Activated T-helper 1 cell treated with Interleukin-2 at 50 U/mL for 16 hours (primary cell): ENCODE results near the gene C11orf98.
A peak's percentile ranks its signal among the peaks of the same experiment; 100 is the strongest.
"Not testable (repeated sequence)": the region's sequence is repeated elsewhere in the genome, so short reads cannot be mapped to it uniquely, and the experiment has no call there.

Experiments
- DNase-seq: peaks from one replicate; pipeline ENCODE4 v3.0.0-alpha.2; 2020; ENCODE audit warnings: low read depth

Gene C11orf98

DNA sequence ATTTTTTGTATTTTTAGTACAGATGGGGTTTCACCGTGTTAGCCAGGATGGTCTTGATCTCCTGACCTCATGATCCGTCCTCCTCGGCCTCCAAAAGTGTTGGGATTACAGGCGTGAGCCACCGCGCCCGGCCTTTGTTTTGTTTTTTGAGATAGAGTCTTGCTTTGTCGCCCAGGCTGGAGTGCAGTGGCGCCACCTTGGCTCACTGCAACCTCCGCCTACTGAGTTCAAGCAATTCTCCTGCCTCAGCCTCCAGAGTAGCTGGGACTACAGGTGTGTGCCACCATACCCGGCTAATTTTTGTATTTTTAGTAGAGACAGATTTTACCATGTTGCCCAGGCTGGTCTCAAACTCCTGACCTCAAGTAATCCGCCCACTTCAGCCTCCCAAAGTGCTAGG is 14.7 kb downstream of the C11orf98 start:
- DNase-seq: not testable (repeated sequence)

DNA sequence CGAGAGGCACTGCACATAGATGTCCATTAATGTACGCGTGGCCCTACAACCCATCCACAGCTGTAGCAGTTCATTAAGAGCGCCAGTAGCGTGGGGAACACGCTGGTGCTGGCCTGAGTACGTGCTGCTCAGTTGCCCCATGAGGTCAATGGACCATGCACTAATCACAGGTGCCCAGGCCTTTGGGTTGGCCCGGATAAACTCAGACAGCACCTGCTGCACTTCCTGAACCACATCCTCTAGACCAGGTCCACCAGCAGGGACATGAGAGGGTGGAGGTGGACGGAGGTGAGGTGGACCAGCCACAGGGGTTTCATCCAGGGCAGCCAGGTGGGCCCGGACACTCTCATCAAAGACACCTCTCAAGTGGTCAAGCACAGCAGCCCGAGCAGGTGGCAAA is 15.5 kb downstream of the C11orf98 start:
- DNase-seq: no peak

DNA sequence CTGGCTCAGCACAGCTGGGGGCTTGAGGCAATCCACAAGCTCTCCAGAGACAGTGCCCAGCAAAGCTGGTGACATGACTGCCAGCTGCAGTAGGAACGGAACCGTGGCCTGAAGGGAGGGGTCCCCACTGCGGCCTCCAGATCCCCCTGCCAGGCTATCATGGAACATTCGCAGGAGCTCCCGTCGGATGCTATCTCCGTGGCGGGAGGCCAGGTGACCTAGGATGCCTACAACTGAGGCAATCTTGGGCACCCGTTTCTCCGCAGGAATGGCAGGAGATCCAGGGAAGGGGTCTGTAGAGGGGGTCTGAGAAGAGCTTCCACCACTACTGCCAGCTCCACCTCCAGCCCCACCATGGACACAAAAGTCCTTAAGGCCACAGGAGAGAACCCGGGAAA is 16.0 kb downstream of the C11orf98 start:
- no peak for DNase-seq

DNA sequence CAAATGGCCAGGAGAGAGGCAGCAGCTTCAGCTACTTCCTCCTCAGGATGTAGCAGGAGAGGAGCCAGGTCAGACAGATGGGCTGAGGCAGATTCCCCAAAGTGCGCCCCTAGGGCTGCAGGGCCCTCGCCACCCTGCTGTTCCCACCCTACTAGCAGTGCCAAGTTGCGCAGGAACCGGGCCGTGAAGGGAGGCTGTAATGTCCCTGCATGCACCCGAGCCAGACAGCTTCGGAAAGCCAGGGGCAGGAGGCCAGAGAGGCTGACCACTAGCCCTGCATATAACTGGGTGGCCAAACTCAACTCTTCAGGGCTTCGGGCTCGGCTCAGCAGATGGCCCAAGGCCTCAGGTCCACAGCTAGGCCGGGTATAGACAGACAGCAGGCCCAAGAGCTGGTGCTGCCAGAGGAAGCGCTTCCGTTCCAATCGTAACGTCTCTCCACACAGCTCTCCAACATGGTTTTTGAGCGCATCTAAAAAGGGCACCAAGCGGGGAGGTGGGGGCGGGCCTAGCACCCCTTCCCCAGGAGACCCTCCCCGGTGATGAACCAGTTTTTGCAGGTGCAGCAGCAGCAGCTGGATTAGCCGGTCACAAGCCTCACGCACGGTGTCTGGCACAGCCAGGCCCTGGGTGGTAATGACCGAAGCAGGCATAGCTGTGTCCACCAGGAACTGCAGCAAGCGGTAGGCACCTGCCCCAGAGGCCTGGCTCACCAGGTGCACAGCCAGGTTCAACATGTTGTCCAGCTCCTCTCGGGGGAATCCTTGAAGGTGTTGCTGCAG is 16.6 kb downstream of the C11orf98 start:
- no peak for DNase-seq

DNA sequence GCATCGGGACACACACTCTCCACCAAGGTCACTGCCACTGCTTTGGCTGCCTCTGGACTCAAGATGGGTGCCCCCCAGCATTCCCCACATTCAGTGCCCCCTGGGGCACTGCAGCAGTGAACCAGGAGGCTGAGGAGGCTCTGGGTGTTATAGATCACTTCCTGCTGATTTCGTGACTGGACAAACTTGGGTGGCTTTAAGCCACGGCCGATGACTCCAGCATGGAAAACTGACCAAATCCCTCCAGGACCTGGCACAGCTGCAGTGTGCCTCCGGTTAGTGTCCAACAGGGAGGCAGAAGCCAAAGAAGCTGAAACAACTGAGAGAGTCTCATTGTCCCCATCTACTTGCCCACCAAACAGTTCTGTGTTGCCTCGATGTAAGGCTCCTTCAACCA is 17.4 kb downstream of the C11orf98 start:
- no peak for DNase-seq

DNA sequence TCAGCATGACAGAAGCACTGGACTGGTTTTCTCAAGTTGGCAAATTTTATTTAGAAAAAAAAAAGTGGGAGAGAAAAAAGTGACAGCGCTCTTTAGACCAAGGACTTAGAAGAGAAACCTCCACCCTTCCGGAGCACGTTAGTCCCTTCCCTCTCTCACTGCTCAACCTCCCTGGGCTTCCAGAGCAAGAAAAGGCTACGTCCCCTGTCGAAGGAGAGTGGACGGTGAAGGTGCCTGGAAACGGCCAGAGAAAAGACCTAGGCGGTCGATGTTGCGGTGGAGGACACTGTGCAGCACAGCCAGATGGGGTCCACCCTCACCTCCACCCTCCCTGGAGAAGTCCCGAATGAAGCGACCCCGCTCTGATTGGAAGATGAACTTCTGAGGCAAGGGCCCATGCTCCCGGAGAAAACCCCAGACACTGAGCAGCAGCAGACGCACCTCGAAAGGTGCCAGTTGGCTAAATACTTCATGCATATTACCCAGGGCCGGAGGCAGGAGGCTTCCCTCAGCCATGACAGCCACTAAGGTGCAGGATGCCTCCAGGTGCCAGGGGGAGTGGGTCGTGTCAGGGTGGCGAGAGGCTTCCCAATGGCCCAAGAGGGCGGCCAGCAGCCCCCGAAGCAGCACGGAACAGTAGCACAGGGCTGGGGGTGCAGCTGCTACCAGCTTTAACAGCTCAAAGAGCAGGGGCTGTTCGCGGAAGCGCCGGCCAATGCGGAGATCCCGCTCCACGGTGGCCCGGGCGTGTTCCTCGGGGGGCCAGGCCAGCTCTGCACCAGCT is 18.0 kb downstream of the C11orf98 start:
- DNase-seq: no peak

DNA sequence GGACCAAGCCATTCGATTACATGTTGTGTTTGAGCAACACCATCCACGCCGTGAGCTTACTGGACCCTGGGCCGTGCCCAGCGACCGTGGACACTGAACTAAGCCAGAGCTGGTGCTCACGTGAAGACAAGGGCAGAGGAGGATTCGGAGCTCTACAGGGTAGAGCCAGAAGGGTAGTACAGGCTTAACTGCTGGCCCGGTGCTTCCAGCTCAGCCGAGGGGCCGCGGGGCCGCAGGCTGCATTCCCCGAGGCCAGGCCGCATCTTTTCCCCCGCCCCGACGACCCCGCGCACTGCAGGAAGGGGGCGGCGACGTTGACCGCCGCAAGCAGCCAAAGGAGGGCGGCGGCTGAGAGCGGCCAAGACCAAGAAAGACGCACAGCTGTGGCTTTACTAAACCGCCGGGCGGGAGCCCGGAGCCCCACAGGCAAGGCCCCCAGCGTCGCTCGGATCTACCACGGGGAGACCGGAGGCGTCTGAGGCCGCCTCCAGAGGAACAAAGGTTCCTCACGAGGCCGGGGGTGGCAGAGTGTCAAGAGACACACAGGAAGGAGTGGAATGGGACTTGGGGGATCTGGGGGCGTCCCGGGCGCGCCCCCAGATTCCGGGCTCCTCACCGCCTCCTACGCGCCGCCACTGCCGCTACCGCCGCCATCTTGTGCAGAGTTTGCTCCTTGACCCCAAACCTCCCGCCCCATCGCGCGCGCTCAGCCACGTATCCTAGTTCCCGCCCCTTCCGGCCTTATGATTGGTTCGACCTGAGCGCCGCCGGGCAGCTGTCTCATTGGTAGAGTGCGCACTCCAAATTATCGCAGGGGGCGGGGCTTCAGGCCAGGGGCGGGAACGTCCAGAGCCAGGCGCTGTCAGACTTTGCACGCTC is 18.8 kb downstream of the C11orf98 start, which contains the start of gene GANAB:
TSS of gene GANAB (minus strand) at position 668 of the 879 bp plus-strand sequence. CDS start at position 654, 14 bp downstream.
- DNase-seq: peak; percentile 97

DNA sequence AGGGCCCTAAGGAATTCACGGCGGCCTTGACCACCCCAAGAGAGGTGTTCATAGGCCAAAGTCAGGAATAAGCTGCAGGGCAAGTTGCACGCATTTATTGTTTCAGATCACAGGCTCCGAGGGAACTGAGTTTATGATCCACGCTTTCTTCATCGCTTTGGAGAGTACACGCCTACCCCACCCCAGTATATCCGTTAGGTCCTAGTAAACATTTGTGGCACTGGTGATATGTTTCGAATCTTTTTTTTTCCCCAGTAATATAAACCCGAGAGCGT is 19.4 kb downstream of the C11orf98 start:
- no peak for DNase-seq

DNA sequence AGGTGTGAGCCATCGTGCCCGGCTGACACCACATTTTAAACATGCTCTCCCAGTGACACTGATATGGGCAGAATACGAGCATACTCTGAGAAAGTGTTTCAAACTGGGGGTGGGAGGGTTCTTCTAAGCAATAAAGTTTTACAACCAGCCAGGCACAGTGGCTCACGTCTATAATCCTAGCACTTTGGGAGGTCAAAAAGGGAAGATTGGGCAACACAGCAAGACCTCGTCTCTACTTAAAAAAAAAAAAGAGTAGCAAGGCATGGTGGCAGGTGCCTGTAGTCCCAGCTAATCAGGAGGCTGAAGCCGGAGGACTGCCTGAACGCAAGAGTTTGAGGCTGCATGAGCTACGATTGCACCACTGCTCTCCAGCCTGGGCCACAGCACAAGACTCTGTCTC is 20.8 kb downstream of the C11orf98 start:
- no peak for DNase-seq

DNA sequence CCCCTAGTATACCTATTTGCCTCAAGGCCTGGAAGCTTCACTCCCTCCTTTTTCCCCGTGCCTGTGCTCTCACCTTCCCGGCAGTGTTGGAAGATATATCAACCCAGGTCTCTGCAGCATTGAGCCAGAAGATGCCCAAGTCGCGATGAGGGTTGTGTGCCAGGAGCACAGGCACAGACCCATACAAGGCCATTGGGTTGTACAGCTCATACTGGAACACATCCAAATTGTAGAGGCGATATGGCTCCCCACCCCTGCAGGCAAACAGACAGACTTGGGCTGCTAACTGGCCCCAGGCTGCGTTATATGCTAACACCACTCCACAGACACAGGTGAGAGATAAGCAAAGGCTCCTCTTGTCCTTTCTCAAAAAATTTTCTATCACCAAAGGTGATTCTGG is 32.5 kb downstream of the C11orf98 start:
- DNase-seq: no peak

DNA sequence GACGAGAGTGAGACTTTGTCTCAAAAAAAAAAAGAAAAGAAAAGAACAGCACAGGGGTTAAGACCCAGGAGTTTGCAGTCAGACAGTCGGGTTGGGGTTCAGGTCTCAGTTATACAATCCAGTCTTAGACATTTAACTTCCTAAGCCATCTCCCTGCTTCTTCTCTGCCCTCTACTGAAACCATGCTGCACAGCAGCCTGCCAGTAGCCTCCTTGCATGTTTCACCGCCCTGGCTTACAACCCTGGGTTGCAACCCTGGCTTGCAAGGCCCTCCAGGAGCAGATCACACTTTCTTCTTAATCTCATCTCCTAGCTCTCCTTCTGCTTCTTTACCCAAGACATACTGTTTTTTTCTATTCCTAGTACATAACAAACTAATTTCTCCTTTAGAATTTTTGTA is 37.3 kb downstream of the C11orf98 start:
- no peak for DNase-seq

DNA sequence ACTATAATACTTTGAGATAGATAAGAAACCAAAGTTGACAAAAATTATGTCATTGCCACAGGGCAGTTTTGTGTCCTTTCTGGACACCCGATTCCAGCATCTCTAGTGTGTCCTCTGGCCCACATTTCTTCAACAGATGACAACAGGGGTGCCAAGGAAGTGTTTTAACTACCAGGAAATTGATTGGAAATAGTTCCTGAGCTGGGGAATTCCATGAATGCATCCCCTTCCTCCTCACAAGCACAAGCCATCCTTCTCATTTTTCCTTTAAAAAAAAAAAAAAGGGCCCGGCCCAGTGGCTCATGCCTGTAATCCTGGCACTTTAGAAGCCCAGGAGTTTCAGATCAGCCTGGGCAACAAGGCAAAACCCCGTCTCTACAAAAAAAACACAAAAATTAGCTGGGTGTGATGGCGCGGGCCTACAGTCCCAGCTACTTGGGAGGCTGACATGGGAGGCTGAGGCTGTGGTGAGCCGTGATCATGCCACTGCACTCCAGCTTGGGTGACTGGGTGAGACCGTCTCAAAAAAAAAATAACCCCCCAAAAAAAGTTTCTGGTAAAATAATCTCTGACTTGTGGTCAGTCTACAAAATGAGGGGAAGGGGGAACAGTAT is 42.4 kb downstream of the C11orf98 start:
- no peak for DNase-seq

DNA sequence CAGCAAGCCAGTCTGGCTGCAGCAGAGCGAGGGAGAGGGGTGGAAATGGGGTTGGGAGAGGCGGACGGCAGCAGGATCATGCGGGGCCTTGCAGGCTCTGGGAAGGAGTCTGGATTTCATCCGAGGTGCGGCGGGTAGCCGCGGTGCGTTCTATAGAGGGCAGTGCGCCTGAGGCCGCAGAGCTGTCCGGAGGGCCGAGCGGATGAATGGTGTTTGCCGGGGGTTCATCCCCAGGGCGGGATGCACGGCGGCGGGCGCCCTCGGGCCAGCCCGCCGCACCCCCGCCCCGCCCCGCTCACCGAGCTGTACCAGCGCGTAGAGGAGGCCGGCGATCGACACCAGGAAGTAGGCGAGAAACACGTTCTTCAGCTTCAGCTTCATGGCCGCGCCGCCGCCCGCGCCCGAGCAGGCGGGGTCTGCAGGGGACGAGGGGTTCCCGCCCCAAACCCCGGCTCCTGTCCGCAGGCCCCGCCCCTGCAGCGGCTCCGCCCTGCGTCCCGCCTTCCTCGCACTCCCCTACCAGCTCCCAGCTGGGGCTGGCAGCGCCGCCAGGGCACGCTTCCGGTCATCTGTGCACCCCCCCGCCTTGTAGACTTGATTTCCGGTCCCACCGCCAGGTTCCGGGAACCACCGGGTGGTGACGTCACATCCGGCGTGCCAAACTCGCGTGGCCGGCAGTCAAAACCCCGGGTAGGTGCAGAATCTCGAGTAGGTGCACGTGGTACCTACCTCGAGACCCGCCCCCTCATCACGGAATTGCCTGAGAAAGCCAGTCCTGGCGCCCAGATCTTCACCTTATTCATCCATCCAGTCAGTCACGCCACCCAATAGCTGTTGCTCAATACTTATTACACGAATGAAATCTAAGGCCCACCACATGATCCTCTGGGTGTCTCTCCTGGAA is 43.2 kb downstream of the C11orf98 start, which contains the start of gene B3GAT3:
TSS of gene B3GAT3 (minus strand) at position 420 of the 904 bp plus-strand sequence. CDS start at position 381, 39 bp downstream.
- DNase-seq: peak; percentile 94

DNA sequence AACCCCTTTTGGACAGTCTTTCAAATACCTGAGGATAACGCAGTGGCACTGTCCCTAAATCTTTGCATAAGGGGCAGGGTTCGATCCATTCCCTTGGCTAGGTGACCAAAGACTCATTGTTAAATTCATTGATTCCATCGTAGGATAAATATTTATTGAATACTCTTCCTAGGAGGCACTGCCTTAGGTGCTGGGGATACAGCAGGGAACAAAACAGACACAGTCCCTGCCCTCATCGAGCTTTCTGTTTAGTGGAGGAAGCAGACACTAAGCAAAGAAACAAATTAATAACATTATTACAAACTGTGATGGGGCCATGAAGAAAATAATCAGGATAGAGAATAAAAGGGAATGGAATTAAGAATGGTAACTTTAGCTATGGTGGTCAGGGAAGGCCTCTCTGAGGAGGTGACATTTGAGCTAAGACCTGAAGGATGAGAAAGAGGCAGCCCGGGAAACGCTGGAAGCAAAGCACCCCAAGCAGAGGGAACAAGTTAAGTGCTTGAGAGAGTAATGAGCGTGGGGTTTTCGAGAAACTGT is 43.9 kb downstream of the C11orf98 start:
- no peak for DNase-seq

DNA sequence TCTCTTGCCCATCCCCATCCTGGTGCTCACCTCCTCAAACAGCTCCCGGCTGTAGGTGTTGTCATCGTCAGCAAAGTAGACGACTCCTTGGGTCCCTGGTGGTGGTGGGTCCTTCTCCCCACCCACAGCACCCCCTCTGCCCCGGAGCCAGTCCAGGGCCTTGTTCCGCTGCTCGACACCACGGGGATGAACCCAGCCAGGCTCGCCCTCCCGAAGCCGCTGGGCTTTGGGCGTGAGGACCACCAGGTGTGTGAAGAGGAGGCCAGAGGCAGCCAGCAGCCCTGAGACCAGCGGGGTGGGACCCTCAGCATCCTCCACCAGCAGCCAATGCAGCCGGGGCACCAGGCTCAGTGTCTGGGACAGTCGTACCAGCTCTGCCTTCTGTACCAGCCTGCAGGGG is 48.1 kb downstream of the C11orf98 start:
- DNase-seq: not testable (repeated sequence)

DNA sequence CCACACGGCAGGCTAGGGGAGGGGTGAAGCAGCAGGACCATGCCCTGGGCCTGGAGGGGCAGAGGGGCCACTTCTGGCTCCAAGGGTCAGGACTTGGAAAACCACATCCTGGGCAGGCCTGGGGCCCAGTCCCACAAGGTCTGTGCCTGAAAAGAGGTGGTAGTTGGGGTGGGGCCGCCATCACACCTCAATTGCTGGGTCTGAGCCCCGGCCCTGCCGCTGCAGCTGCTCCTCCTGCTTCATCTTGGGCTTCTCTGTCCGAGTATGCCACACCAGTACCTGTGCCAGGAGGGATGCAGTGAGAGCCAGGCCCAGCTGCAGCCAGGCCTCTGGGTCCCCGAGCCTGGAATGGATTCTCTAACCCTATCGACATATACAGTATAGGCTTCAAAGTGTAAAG is 49.5 kb downstream of the C11orf98 start:
- DNase-seq: no peak

DNA sequence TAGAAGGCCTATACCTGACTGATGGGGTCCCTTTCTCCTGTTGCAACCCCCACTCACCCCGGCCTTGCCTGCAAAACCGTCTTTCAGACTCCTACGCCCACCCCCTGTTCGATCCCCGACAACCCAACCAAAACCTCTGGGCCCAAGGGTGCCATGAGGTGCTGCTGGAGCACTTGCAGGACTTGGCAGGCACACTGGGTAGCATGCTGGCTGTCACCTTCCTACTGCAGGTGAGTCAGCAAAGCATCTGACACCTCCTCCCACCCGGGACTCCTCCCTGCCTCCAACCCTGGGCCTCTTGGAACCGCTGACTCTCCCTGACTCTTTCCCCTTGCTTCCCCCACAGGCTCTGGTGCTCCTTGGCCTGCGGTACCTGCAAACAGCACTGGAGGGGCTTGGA is 50.7 kb downstream of the C11orf98 start:
- DNase-seq: no peak

DNA sequence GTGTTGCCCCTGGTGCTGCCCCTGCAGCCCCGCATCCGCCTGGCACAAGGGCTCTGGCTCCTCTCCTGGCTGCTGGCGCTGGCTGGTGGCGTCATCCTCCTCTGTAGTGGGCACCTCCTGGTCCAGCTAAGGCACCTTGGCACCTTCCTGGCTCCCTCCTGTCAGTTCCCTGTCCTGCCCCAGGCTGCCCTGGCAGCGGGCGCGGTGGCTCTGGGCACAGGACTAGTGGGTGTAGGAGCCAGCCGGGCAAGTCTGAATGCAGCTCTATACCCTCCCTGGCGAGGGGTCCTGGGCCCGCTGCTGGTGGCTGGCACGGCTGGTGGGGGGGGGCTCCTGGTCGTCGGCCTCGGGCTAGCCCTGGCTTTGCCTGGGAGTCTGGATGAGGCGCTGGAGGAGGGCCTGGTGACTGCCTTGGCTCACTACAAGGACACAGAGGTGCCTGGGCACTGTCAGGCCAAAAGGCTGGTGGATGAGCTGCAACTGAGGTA is 51.7 kb downstream of the C11orf98 start:
- DNase-seq: no peak
